HepG2 (cell line): Measurements from ENCODE around the gene MYO3A. TPM values are rescaled to one million over a fixed set of nuclear protein-coding genes. Genes with fewer than 3 reads are reported as not detected.

Experiments
- ATAC-seq: fragments of 200-7000 bp; cut with Tn5 transposase; 3 replicates; pipeline ENCODE4 v1.9.1; 2020; ENCODE audit warnings: mild to moderate bottlenecking, moderate library complexity
- BruUV-seq: library from RNA; stranded (reverse); fragments of 400-500 nt; replicated peaks from 2 replicates; lab custom pipeline; 2021; lab: Mats Ljungman, UMichigan
- CTCF ChIA-PET: fragments of 300-600 bp; formaldehyde crosslinking; extraction: SDS; loops from one replicate; lab custom pipeline; 2021; ENCODE audit warnings: low total read pairs, inconsistent platforms, low intra/inter-chr PET ratio; lab: Yijun Ruan, JAX
- POLR2A ChIA-PET: fragments of 350-600 bp; sonication (Branson Sonifier 250); formaldehyde crosslinking; loops from one replicate; lab custom pipeline; 2020; ENCODE audit warnings: antibody characterized with exemption, inconsistent platforms; lab: Yijun Ruan, JAX
- DNase-seq: peaks from one replicate; pipeline ENCODE4 v3.0.0-alpha.2; 2015; ENCODE audit warnings: low spot score
- FAIRE-seq: peaks from 3 replicates; lab custom pipeline; 2011; peaks lifted over from hg19 to GRCh38; lab: Jason Lieb, UNC
- H2AFZ ChIP-seq: one replicate; pipeline ENCODE4 v1.6.1; 2011; ENCODE audit warnings: low read length, inconsistent platforms
- H3K27ac ChIP-seq: fragments of 300-600 bp; 3 replicates; pipeline ENCODE4 v1.8.0; 2011; ENCODE audit warnings: mixed run types, mild to moderate bottlenecking, mixed read lengths, low read length, inconsistent platforms; ENCODE audit not compliant: insufficient read depth; ENCODE audit errors: extremely low read length
- H3K27me3 ChIP-seq, 2 experiments: fragments of 200-600 bp in 1 of 2; 2 replicates in 1 of 2; 3 replicates in 1 of 2; pipeline versions ENCODE4 v1.6.0 to v1.8.0; 2011; ENCODE audit warnings: low read length in 2 of 2, mild to moderate bottlenecking in 2 of 2, moderate library complexity in 2 of 2, inconsistent platforms in 1 of 2; ENCODE audit not compliant: insufficient read depth in 2 of 2, control insufficient read depth in 1 of 2
- H3K36me3 ChIP-seq, 2 experiments: fragments of 200-600 bp in 1 of 2; replicated peaks in 1 of 2; 2 replicates in 1 of 2; 3 replicates in 1 of 2; pipeline versions ENCODE4 v1.5.1 to v1.8.0; 2011; ENCODE audit warnings: low read length in 2 of 2, inconsistent platforms in 1 of 2; ENCODE audit not compliant: insufficient read depth in 2 of 2, control insufficient read depth in 1 of 2
- H3K4me1 ChIP-seq: 2 replicates; pipeline ENCODE4 v1.5.1; 2012; ENCODE audit warnings: low read length, inconsistent platforms; ENCODE audit not compliant: insufficient read depth
- H3K4me2 ChIP-seq: 2 replicates; pipeline ENCODE4 v1.6.0; 2011; ENCODE audit warnings: low read depth, low read length, inconsistent platforms
- H3K4me3 ChIP-seq, 3 experiments: fragments of 200-600 bp in 1 of 3; sonication (generic), shearing (Covaris generic) in 1 of 3; replicated peaks in 1 of 3; 2 replicates each; pipeline ENCODE4 v1.5.1; 2011 to 2016; ENCODE audit warnings: low read length in 3 of 3, inconsistent platforms in 2 of 3, low read depth in 2 of 3, mild to moderate bottlenecking in 2 of 3, control low read depth in 1 of 3, mixed read lengths in 1 of 3; ENCODE audit not compliant: insufficient read depth in 1 of 3
- H3K79me2 ChIP-seq: one replicate; pipeline ENCODE4 v1.6.1; 2011; ENCODE audit warnings: low read length, inconsistent platforms; ENCODE audit not compliant: insufficient read depth
- H3K9ac ChIP-seq: 2 replicates; pipeline ENCODE4 v1.6.0; 2011; ENCODE audit warnings: mild to moderate bottlenecking, low read depth, low read length, inconsistent platforms; ENCODE audit not compliant: insufficient read depth
- H3K9me3 ChIP-seq: 2 replicates; pipeline ENCODE4 v1.5.1; 2012; ENCODE audit warnings: mild to moderate bottlenecking, low read length
- H4K20me1 ChIP-seq: 2 replicates; pipeline ENCODE4 v1.6.0; 2011; ENCODE audit warnings: inconsistent platforms, mild to moderate bottlenecking, low read length, moderate library complexity; ENCODE audit not compliant: insufficient read depth
- ATM ChIP-seq: fragments of 450-650 bp; IDR thresholded peaks from 2 replicates; pipeline ENCODE4 v1.7.1; 2017; ENCODE audit warnings: mild to moderate bottlenecking, borderline replicate concordance
- CREM ChIP-seq, 2 experiments: sonication (generic) in 1 of 2; formaldehyde crosslinking in 1 of 2; IDR thresholded peaks; 2 replicates each; pipeline versions ENCODE4 v1.4.0 to v1.6.1; 2016 to 2020; ENCODE audit warnings: antibody characterized with exemption in 1 of 2, mild to moderate bottlenecking in 1 of 2, missing genetic modification reagents in 1 of 2
- GATAD1 ChIP-seq: IDR thresholded peaks from 2 replicates; pipeline ENCODE4 v1.6.1; 2016; ENCODE audit warnings: missing genetic modification reagents, missing compliant biosample characterization
- HMGA1 ChIP-seq: sonication (generic); formaldehyde crosslinking; conservative IDR thresholded peaks from 2 replicates; pipeline ENCODE4 v1.4.0; 2020; ENCODE audit warnings: missing genetic modification reagents
- KDM6A ChIP-seq: IDR thresholded peaks from 2 replicates; pipeline ENCODE4 v1.6.1; 2016; ENCODE audit warnings: low read depth
- KMT2B ChIP-seq: IDR thresholded peaks from 2 replicates; pipeline ENCODE4 v1.6.1; 2016; ENCODE audit warnings: missing genetic modification reagents, missing compliant biosample characterization
- REPIN1 ChIP-seq: sonication (generic); formaldehyde crosslinking; IDR thresholded peaks from 2 replicates; pipeline ENCODE4 v1.8.0; 2022; ENCODE audit warnings: missing genetic modification reagents, low read depth, mild to moderate bottlenecking, borderline replicate concordance
- SIX4 ChIP-seq: sonication (generic); formaldehyde crosslinking; IDR thresholded peaks from 2 replicates; pipeline ENCODE4 v1.4.0; 2020; ENCODE audit warnings: missing genetic modification reagents
- SNAI1 ChIP-seq: sonication (generic); formaldehyde crosslinking; IDR thresholded peaks from 2 replicates; pipeline ENCODE4 v1.5.0; 2020; ENCODE audit warnings: mild to moderate bottlenecking, missing genetic modification reagents, borderline replicate concordance
- ZFP41 ChIP-seq: sonication (generic); formaldehyde crosslinking; IDR thresholded peaks from 2 replicates; pipeline ENCODE4 v1.4.0; 2020; ENCODE audit warnings: mild to moderate bottlenecking, missing genetic modification reagents, borderline replicate concordance
- ZNF468 ChIP-seq: sonication (generic); formaldehyde crosslinking; IDR thresholded peaks from 2 replicates; pipeline ENCODE4 v1.8.0; 2022; ENCODE audit warnings: mild to moderate bottlenecking, moderate library complexity, missing genetic modification reagents
- ZNF749 ChIP-seq: sonication (generic); formaldehyde crosslinking; IDR thresholded peaks from 2 replicates; pipeline ENCODE4 v1.8.0; 2022; ENCODE audit warnings: mild to moderate bottlenecking, missing genetic modification reagents, moderate library complexity, borderline replicate concordance
- ZNF883 ChIP-seq: sonication (generic); formaldehyde crosslinking; IDR thresholded peaks from 2 replicates; pipeline ENCODE4 v1.5.1; 2020; ENCODE audit warnings: mild to moderate bottlenecking, missing genetic modification reagents; ENCODE audit errors: not compliant biosample characterization
- ZZZ3 ChIP-seq: sonication (generic); formaldehyde crosslinking; IDR thresholded peaks from 2 replicates; pipeline ENCODE4 v1.4.0; 2020; ENCODE audit warnings: missing genetic modification reagents, mild to moderate bottlenecking, borderline replicate concordance
- WGBS: methylation state at CpG from one replicate; pipeline ENCODE4 v1.1.6; 2017; ENCODE audit warnings: low lambda C conversion rate; 5-methylcytosine and 5-hydroxymethylcytosine counted together
- in situ Hi-C: cut with HindIII; loops from 2 replicates; pipeline ENCODE4 v1.10.0; 2017; ENCODE audit warnings: low pct_unique_long_range_greater_than_20kb; ENCODE audit not compliant: extremely low pct_ligation_motif_present
- intact Hi-C: fragments of 100-400 bp; cut with micrococcal nuclease; formaldehyde crosslinking; loops from one replicate; pipeline ENCODE4 v1.10.0; 2022; ENCODE audit not compliant: unreplicated experiment
- polyA plus RNA-seq, 8 experiments: library from polyadenylated mRNA; depleted of rRNA in 3 of 8; stranded (reverse) in 7 of 8; unstranded in 1 of 8; fragments of >200 nt; fragmentation: Illumina TruSeq in 4 of 8; extraction: Trizol in 4 of 8; gene quantifications; 2 replicates each; pipeline versions ENCODE4 v1.2.1 to v1.2.3, GENCODE V29; 2011 to 2016; ENCODE audit warnings: low read depth in 4 of 8, missing spikeins in 1 of 8, mixed read lengths in 1 of 8; ENCODE audit not compliant: insufficient read depth in 1 of 8
- total RNA-seq, 5 experiments: library from RNA; depleted of rRNA; stranded (reverse); fragments of >200 nt; fragmentation: Illumina TruSeq; extraction: Trizol; gene quantifications; 2 replicates each; pipeline ENCODE4 v1.2.3, GENCODE V29; 2016; ENCODE audit warnings: low read depth in 1 of 5
- TF ChIP-seq, protein P1 (sequence below): sonication (generic); formaldehyde crosslinking; IDR thresholded peaks from 2 replicates; pipeline ENCODE4 v1.4.0; 2020; ENCODE audit warnings: missing genetic modification reagents
- TF ChIP-seq, protein P2 (sequence below): sonication (generic); formaldehyde crosslinking; IDR thresholded peaks from 2 replicates; pipeline ENCODE4 v1.4.0; 2020; ENCODE audit warnings: low read depth, mild to moderate bottlenecking, missing genetic modification reagents

Gene MYO3A
- total and polyA plus RNA-seq, 2 of the 13 experiments (the other 11 are each of a cell fraction or from before 2014, with no cell fraction given): not detected

DNA sequence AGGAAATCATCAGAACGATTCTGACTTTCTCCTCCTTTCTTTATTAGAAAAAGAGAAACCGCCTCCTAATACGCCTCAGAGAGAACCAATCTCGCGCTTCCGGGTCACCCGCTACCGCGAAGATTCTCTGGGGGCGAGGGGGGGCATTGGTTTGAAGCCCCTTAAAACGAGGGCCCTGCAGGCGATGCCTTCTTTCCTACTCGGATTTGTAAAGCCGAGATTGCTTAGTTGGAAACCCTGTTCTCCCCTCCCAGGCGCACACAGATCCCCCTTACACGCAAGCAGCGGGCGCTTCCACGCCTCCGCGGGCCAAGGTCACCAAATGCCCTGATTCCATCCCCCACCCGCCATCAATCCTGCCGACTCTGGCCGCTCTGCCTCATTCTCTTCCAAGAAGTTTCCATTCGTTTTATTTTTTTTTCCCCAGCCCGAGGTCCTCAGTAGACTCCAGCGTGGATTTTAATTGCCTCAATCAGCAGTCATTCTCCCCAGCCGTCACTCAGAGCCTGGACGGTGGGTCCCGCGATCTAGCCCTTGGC lies 281.4 kb downstream of the MYO3A start:
- Histone ChIP-seq H3K9ac (no peak overlapping the region), H2AFZ (no peak overlapping the region), H3K27ac (no peak overlapping the region), H3K4me3 (no peak overlapping the region), H3K4me1 (no peaks in the 10 kb centered on the region), H3K79me2 (no peaks in the 10 kb centered on the region), H3K9me3 (no peaks in the 10 kb centered on the region), H4K20me1 (no peaks in the 10 kb centered on the region), H3K27me3 (peaks cover 5 to 56% of the 10 kb centered on the region in 2 experiments), H3K4me2 (no peak overlapping the region), H3K36me3 (no peaks in the 10 kb centered on the region)
- DNase-seq: no peak
- no peak for FAIRE-seq
- intact Hi-C loops: no loop called here
- ChIA-PET POLR2A (no interaction called here), CTCF (no interaction called here)
- in situ Hi-C loops: no loop called here
- ATAC-seq: no peak
- no TSS peak for BruUV-seq
- TF ChIP-seq ZNF883 (CRISPR knock-in tag) (no peak), CREM (IDR thresholded peaks at IDR 0.05) (no peak), CREM (CRISPR knock-in tag; IDR thresholded peaks at IDR 0.05) (no peak), REPIN1 (CRISPR knock-in tag) (no peak), ZNF468 (CRISPR knock-in tag) (no peak), KDM6A (CRISPR knock-in tag) (no peak), GATAD1 (no peak), SIX4 (CRISPR knock-in tag) (no peak), SNAI1 (CRISPR knock-in tag) (no peak), HMGA1 (CRISPR knock-in tag) (no peak), ATM (no peak), ZFP41 (CRISPR knock-in tag) (no peak), ZZZ3 (CRISPR knock-in tag) (no peak), KMT2B (CRISPR knock-in tag) (no peak), ZNF749 (CRISPR knock-in tag) (no peak)
- TF ChIP-seq, protein P1, sequence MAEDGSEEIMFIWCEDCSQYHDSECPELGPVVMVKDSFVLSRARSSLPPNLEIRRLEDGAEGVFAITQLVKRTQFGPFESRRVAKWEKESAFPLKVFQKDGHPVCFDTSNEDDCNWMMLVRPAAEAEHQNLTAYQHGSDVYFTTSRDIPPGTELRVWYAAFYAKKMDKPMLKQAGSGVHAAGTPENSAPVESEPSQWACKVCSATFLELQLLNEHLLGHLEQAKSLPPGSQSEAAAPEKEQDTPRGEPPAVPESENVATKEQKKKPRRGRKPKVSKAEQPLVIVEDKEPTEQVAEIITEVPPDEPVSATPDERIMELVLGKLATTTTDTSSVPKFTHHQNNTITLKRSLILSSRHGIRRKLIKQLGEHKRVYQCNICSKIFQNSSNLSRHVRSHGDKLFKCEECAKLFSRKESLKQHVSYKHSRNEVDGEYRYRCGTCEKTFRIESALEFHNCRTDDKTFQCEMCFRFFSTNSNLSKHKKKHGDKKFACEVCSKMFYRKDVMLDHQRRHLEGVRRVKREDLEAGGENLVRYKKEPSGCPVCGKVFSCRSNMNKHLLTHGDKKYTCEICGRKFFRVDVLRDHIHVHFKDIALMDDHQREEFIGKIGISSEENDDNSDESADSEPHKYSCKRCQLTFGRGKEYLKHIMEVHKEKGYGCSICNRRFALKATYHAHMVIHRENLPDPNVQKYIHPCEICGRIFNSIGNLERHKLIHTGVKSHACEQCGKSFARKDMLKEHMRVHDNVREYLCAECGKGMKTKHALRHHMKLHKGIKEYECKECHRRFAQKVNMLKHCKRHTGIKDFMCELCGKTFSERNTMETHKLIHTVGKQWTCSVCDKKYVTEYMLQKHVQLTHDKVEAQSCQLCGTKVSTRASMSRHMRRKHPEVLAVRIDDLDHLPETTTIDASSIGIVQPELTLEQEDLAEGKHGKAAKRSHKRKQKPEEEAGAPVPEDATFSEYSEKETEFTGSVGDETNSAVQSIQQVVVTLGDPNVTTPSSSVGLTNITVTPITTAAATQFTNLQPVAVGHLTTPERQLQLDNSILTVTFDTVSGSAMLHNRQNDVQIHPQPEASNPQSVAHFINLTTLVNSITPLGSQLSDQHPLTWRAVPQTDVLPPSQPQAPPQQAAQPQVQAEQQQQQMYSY: no peak
- TF ChIP-seq, protein P2, sequence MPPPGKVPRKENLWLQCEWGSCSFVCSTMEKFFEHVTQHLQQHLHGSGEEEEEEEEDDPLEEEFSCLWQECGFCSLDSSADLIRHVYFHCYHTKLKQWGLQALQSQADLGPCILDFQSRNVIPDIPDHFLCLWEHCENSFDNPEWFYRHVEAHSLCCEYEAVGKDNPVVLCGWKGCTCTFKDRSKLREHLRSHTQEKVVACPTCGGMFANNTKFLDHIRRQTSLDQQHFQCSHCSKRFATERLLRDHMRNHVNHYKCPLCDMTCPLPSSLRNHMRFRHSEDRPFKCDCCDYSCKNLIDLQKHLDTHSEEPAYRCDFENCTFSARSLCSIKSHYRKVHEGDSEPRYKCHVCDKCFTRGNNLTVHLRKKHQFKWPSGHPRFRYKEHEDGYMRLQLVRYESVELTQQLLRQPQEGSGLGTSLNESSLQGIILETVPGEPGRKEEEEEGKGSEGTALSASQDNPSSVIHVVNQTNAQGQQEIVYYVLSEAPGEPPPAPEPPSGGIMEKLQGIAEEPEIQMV: no peak
- 30% methylated on average over 28 of the region's 31 CpGs for WGBS
